Neuronal stem cell (in vitro differentiated cells): ENCODE measurements around the gene CHID1.

Source experiments
- DNase-seq: peaks from one replicate; pipeline ENCODE4 v3.0.0-alpha.2; 2013; ENCODE audit warnings: low spot score
- H2AFZ ChIP-seq: one replicate; pipeline ENCODE4 v1.6.1; 2013; ENCODE audit warnings: mild to moderate bottlenecking, low read length, inconsistent platforms
- H2AK5ac ChIP-seq: 2 replicates; pipeline ENCODE4 v1.6.1; 2013; ENCODE audit warnings: low read depth, mild to moderate bottlenecking, inconsistent platforms, low read length, moderate library complexity, mixed read lengths
- H2BK120ac ChIP-seq: 2 replicates; pipeline ENCODE4 v1.6.1; 2013; ENCODE audit warnings: low read depth, mild to moderate bottlenecking, inconsistent platforms, low read length, moderate library complexity, mixed read lengths
- H2BK12ac ChIP-seq: one replicate; pipeline ENCODE4 v1.6.1; 2013; ENCODE audit warnings: low read length, inconsistent platforms
- H2BK15ac ChIP-seq: 2 replicates; pipeline ENCODE4 v1.6.1; 2013; ENCODE audit warnings: mild to moderate bottlenecking, low read length, inconsistent platforms, mixed read lengths
- H2BK5ac ChIP-seq: one replicate; pipeline ENCODE4 v1.6.1; 2013; ENCODE audit warnings: inconsistent platforms, mild to moderate bottlenecking, low read length, moderate library complexity
- H3K14ac ChIP-seq: one replicate; pipeline ENCODE4 v1.6.1; 2013; ENCODE audit warnings: low read length, inconsistent platforms
- H3K18ac ChIP-seq: 2 replicates; pipeline ENCODE4 v1.6.1; 2013; ENCODE audit warnings: low read length, inconsistent platforms
- H3K23ac ChIP-seq: 2 replicates; pipeline ENCODE4 v1.6.1; 2013; ENCODE audit warnings: low read depth, mild to moderate bottlenecking, mixed read lengths, low read length, inconsistent platforms; ENCODE audit not compliant: poor library complexity
- H3K27ac ChIP-seq: replicated peaks from 3 replicates; pipeline ENCODE4 v1.5.1; 2013; ENCODE audit warnings: low read length, inconsistent platforms
- H3K27me3 ChIP-seq, 3 experiments: 2 replicates each; pipeline ENCODE4 v1.6.1; 2013; ENCODE audit warnings: low read length in 3 of 3, mild to moderate bottlenecking in 2 of 3, inconsistent platforms in 1 of 3, low read depth in 1 of 3, mixed read lengths in 1 of 3, moderate library complexity in 1 of 3; ENCODE audit not compliant: control insufficient read depth in 3 of 3, insufficient read depth in 3 of 3
- H3K36me3 ChIP-seq, 2 donors: replicated peaks in 1 of 2; 2 replicates each; pipeline ENCODE4 v1.6.1; 2013; ENCODE audit warnings: low read length in 2 of 2; ENCODE audit not compliant: control insufficient read depth in 2 of 2, insufficient read depth in 2 of 2
- H3K4ac ChIP-seq: 2 replicates; pipeline ENCODE4 v1.6.1; 2013; ENCODE audit warnings: inconsistent platforms, mild to moderate bottlenecking, low read length, moderate library complexity
- H3K4me1 ChIP-seq, 2 donors: 1 replicate in 1 of 2; 2 replicates in 1 of 2; pipeline ENCODE4 v1.6.1; 2013; ENCODE audit warnings: low read length in 2 of 2, low read depth in 1 of 2; ENCODE audit not compliant: control insufficient read depth in 2 of 2, insufficient read depth in 1 of 2
- H3K4me2 ChIP-seq: one replicate; pipeline ENCODE4 v1.6.1; 2013; ENCODE audit warnings: mild to moderate bottlenecking, low read length, inconsistent platforms; ENCODE audit not compliant: insufficient read depth, poor library complexity, severe bottlenecking
- H3K4me3 ChIP-seq, 2 donors: 2 replicates each; pipeline ENCODE4 v1.5.1; 2013; ENCODE audit warnings: low read length in 2 of 2, mild to moderate bottlenecking in 2 of 2, inconsistent platforms in 1 of 2, moderate library complexity in 1 of 2
- H3K79me1 ChIP-seq: one replicate; pipeline ENCODE4 v1.6.1; 2013; ENCODE audit warnings: low read depth, mild to moderate bottlenecking, inconsistent platforms, low read length, moderate library complexity
- H3K9ac ChIP-seq: one replicate; pipeline ENCODE4 v1.6.1; 2013; ENCODE audit warnings: mild to moderate bottlenecking, low read depth, low read length, inconsistent platforms; ENCODE audit not compliant: poor library complexity
- H3K9me3 ChIP-seq, 2 donors: replicated peaks in 1 of 2; 2 replicates each; pipeline versions ENCODE3 to v1.6.1; 2013; ENCODE audit warnings: low read length in 2 of 2, mild to moderate bottlenecking in 2 of 2, inconsistent platforms in 1 of 2, low read depth in 1 of 2, mixed read lengths in 1 of 2, moderate library complexity in 1 of 2; ENCODE audit not compliant: control insufficient read depth in 2 of 2, insufficient read depth in 1 of 2
- H4K8ac ChIP-seq: one replicate; pipeline ENCODE4 v1.6.1; 2013; ENCODE audit warnings: low read depth, mild to moderate bottlenecking, inconsistent platforms, low read length, moderate library complexity
- H4K91ac ChIP-seq: one replicate; pipeline ENCODE4 v1.6.1; 2013; ENCODE audit warnings: low read length, low read depth, mild to moderate bottlenecking, inconsistent platforms; ENCODE audit not compliant: poor library complexity
- WGBS, 2 donors: extraction: QIAGEN DNeasy Blood & Tissue Kit; methylation state at CpG; one replicate each; pipeline ENCODE4 v1.1.7; 2013; ENCODE audit warnings: missing lambda C conversion rate in 2 of 2, mixed read lengths in 1 of 2; ENCODE audit not compliant: insufficient read length in 2 of 2, insufficient replicate concordance in 1 of 2; ENCODE audit errors: extremely low coverage in 2 of 2; 5-methylcytosine and 5-hydroxymethylcytosine counted together

CHID1 gene

GRCh38 chr11:821512-822371 is 88.9 kb downstream of the CHID1 start:
- Histone ChIP-seq H2AK5ac (peak overlapping the region; percentile 43), H3K4me2 (no peak overlapping the region), H3K27ac (no peak overlapping the region), H3K14ac (no peak overlapping the region), H3K9ac (no peak overlapping the region), H2AFZ (no peak overlapping the region), H2BK120ac (no peak overlapping the region), H3K4me1 (peaks cover 12 to 17% of the 10 kb centered on the region in 2 donors), H3K79me1 (peaks cover 6% of the 10 kb centered on the region), H2BK12ac (no peak overlapping the region), H3K4me3 (peak overlapping the region in 1 of 2 donors; percentile 46), H3K36me3 (peaks cover 0 to 37% of the 10 kb centered on the region in 2 donors), H3K18ac (no peak overlapping the region), H4K8ac (no peak overlapping the region), H4K91ac (no peak overlapping the region), H3K4ac (no peak overlapping the region), H3K23ac (no peak overlapping the region), H3K9me3 (no peaks in the 10 kb centered on the region), H2BK5ac (no peak overlapping the region), H3K27me3 (peaks cover 0 to 10% (median 0%) of the 10 kb centered on the region in 3 experiments), H2BK15ac (no peak overlapping the region)
- WGBS, 2 donors, result no CpG with 5 or more reads among the region's 22 CpGs
- no peak for DNase-seq

GRCh38 chr11:820655-821511 is 89.7 kb downstream of the CHID1 start:
- Histone ChIP-seq H3K36me3 (peaks cover 0 to 37% of the 10 kb centered on the region in 2 donors), H3K4me2 (peak overlapping the region; percentile 83), H3K79me1 (peaks cover 6% of the 10 kb centered on the region), H3K14ac (no peak overlapping the region), H2BK5ac (no peak overlapping the region), H3K27ac (no peak overlapping the region), H4K91ac (no peak overlapping the region), H3K4me3 (peak overlapping the region in 1 of 2 donors; percentile 92), H2BK12ac (no peak overlapping the region), H3K4me1 (peaks cover 12 to 15% of the 10 kb centered on the region in 2 donors), H3K9ac (peak overlapping the region; percentile 86), H2AK5ac (peak overlapping the region; percentile 94), H2BK15ac (peak overlapping the region; percentile 91), H3K4ac (no peak overlapping the region), H2BK120ac (no peak overlapping the region), H2AFZ (no peak overlapping the region), H3K23ac (peak overlapping the region; percentile 98), H3K27me3 (peaks cover 0 to 5% (median 0%) of the 10 kb centered on the region in 3 experiments), H4K8ac (no peak overlapping the region), H3K9me3 (peaks cover 0 to 2% of the 10 kb centered on the region in 2 donors), H3K18ac (peak overlapping the region; percentile 72)
- no CpG with 5 or more reads among the region's 11 CpGs for WGBS, 2 donors
- no peak for DNase-seq

GRCh38 chr11:819943-820649 is 90.5 kb downstream of the CHID1 start:
- H3K18ac ChIP-seq, result peak overlapping the region; percentile 99
- peaks cover 0 to 35% of the 10 kb centered on the region in 2 donors for H3K36me3 ChIP-seq
- peak overlapping the region; percentile 30 for H2BK12ac ChIP-seq
- peak overlapping the region; percentile 94 for H2AFZ ChIP-seq
- peak overlapping the region; percentile 95 for H3K9ac ChIP-seq
- peak overlapping the region; percentile 98 for H3K23ac ChIP-seq
- peak overlapping the region; percentile 47 for H3K14ac ChIP-seq
- peak overlapping the region; percentile 83 for H3K4me2 ChIP-seq
- peak overlapping the region; percentile 94 for H2AK5ac ChIP-seq
- H3K4me1 ChIP-seq, result peaks cover 12 to 15% of the 10 kb centered on the region in 2 donors
- no CpG with 5 or more reads among the region's 47 CpGs for WGBS, 2 donors
- no peak overlapping the region for H4K91ac ChIP-seq
- H3K79me1 ChIP-seq, result peaks cover 6% of the 10 kb centered on the region
- H2BK120ac ChIP-seq, result no peak overlapping the region
- H3K9me3 ChIP-seq, result peaks cover 0 to 2% of the 10 kb centered on the region in 2 donors
- no peak overlapping the region for H2BK5ac ChIP-seq
- no peaks in the 10 kb centered on the region for H3K27me3 ChIP-seq
- no peak overlapping the region for H4K8ac ChIP-seq
- H3K4me3 ChIP-seq, result peak overlapping the region; percentile 92 to 99
- no peak for DNase-seq
- H3K27ac ChIP-seq, result no peak overlapping the region
- H2BK15ac ChIP-seq, result peak overlapping the region; percentile 91
- H3K4ac ChIP-seq, result peak overlapping the region; percentile 77
